HG02763 (cell line): ENCODE measurements around the gene SCAF4.
"Not testable (repeated sequence)": the region's sequence is repeated elsewhere in the genome, so short reads cannot be mapped to it uniquely, and the experiment has no call there.

Experiments
- ATAC-seq: cut with Tn5 transposase; IDR thresholded peaks from one replicate; pipeline ENCODE4 v1.9.1; 2021; ENCODE audit warnings: mild to moderate bottlenecking, moderate library complexity; ENCODE audit not compliant: unreplicated experiment

Gene SCAF4, protein sequence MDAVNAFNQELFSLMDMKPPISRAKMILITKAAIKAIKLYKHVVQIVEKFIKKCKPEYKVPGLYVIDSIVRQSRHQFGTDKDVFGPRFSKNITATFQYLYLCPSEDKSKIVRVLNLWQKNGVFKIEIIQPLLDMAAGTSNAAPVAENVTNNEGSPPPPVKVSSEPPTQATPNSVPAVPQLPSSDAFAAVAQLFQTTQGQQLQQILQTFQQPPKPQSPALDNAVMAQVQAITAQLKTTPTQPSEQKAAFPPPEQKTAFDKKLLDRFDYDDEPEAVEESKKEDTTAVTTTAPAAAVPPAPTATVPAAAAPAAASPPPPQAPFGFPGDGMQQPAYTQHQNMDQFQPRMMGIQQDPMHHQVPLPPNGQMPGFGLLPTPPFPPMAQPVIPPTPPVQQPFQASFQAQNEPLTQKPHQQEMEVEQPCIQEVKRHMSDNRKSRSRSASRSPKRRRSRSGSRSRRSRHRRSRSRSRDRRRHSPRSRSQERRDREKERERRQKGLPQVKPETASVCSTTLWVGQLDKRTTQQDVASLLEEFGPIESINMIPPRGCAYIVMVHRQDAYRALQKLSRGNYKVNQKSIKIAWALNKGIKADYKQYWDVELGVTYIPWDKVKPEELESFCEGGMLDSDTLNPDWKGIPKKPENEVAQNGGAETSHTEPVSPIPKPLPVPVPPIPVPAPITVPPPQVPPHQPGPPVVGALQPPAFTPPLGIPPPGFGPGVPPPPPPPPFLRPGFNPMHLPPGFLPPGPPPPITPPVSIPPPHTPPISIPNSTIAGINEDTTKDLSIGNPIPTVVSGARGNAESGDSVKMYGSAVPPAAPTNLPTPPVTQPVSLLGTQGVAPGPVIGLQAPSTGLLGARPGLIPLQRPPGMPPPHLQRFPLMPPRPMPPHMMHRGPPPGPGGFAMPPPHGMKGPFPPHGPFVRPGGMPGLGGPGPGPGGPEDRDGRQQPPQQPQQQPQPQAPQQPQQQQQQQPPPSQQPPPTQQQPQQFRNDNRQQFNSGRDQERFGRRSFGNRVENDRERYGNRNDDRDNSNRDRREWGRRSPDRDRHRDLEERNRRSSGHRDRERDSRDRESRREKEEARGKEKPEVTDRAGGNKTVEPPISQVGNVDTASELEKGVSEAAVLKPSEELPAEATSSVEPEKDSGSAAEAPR

DNA sequence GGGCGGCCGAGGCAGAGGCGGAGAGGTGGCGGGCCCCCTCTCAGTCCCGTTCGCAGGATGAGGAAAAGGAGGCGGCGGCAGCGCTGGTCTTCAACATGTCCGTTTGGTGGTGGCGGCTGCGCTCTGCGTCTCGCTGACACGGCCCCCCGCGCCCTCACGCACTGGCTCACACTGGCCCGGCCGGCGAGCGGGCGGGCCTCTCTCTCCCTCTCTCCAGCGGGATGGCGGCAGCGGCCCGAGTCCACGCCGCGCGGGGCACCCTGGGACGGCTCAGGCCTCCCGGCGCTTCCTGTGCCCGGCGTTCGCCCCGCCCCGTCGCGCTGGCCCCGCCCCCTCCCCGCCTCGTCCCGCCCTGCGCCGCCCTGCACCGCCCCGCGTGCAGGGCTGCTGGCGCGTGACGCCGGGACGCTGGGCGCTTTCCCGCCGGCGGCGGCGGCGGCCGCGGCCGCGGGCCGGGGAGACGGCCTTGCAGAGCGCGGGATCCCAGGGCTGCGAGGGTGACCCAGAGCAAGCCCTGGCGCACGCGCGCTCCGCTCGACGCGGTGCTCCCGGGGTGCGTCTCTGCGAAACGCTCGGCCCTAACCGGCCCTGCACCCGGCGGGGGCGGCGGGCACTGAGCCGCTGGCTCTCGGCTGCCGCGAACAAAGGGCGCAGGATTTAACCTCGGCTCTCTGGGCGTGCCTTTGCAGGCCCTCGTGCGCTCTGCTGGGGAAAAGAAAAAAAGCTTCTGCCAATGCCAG lies at the start of gene SCAF4:
TSS of gene SCAF4 (minus strand) at position 262 of the 740 bp plus-strand sequence. CDS start 426 bp downstream, outside the sequence.
- peak; percentile 78 for ATAC-seq

DNA sequence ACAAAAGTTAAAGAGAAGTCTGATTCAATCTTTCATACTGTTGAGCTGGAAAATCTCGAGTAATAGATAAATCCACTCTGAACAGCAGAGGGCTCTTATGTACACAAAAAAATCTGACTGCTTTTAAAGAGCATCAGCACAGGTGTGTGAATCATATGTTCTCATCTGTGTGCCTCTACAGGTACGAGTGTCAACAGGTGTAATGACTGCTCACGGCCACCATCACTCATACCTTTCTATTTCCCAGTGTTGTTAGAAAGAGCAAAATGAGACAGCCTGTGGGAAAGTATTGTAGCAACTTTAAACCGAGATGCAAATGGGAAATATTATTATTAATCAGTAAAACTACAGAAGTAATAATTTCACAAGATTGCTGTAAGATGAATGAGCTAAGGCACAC lies 49.0 kb upstream of the SCAF4 start:
- no peak for ATAC-seq

DNA sequence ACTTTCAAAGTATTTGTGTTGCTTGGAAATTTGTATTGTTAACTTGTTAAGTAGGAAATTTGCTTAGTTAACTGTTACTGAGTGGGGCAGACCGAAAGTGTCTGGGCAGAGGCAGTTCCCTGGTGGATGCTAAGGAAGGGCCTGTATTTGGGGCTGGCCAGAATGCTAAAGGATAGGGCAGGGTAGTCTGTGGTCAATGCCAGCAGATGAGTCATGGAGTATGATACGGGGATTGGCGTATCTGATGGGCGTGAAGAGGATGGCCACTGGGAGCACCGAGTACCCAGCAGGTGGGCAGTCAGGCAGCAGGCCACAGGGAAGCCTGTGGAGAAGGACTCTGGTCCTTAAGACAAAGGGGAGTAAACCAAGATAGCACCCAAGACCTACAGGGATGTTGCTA lies 46.6 kb upstream of the SCAF4 start:
- ATAC-seq, result no peak

DNA sequence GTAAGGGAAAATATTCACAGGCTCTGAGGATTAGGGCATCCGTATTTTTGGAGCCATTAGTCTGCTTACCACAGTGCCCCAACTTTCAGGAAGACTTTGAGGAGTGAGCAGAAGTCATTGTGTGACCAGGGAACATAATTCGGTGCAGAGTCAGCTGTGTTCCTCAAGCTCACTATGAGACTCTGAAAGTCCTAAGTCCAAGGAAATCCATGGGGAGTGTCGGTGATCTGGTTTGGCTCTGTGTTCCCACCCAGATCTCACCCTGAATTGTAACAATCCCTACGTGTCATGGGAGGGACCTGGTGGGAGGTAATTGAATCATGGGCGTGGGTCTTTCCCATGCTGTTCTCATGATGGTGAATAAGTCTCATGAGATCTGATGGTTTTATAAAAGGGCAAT lies 45.9 kb upstream of the SCAF4 start:
- no peak for ATAC-seq

DNA sequence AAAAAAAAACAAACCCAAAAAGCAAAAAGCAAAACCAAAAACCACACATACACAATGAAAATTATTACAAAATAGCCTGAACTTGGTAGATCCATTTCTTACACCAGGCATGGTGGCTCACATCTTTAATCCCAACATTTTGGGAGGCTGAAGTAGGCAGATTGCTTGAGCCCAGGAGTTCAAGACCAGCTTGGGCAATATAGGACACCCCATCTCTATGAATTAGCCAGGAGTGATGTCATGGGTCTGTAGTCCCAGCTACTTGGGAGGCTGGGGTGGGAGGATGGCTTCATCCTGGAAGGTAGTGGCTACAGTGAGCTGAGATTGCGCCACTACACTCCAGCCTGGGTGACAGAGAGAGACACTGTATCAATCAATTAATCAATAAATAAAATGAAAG lies 42.1 kb upstream of the SCAF4 start:
- ATAC-seq, result no peak

DNA sequence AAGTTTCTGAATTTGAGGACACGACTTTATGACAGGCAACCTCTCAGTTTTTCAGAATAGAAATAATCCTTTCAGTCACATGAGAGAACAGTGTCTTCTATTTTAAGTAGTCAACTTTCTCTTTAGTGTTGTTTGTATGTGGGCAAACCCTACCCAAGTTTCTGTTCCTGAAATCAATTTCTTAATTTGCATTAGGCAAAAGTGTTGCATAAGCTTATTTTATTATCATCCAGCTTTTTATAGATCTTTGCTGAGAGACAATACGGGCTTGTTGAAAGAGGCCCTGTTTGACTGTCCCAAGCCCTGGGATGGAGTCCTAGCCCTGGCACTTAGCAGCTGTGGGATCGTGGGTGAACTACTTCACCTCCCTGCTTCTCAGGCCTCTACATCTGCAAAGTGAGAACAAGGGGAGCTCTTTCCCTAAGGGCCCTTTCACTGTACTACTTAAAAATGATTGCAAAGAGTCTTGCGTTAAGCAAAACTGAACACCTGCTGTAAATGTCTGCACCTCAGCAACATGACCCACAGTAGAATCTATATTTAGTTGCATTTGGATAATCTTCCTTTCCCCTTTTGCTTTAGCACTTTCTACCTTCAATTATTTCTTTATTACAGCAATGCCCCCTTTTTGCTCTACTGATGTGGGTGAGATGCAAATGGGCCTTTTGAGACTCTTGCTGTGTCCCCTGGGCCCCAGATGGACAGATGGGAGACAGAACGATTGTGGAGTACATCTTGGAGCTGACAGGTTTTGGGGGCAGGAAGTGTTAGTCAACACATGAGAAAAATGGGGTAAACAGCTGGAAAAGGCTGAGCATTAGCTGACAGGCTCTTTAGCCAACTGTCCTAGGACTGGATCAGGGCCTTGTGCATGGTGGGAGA lies 41.0 kb upstream of the SCAF4 start:
- ATAC-seq, result peak; percentile 92

DNA sequence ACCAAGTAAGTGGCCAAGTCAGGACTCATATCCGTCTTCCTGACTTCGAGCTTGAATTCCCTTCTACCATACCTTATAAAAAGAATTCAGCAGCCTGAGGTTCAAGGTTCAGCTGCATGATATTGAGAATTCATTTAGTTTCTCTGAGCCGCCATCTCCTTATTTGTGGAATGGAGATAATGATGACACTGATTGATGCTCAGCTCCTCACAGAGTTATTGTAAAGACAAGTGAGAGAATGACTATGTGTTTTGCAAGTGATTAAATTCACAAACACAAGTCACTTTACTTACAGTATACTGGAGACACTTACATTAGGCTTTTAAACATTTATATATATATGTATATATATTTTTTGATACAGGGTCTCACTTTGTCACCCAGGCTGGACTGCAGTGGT lies 39.8 kb upstream of the SCAF4 start:
- no peak for ATAC-seq

DNA sequence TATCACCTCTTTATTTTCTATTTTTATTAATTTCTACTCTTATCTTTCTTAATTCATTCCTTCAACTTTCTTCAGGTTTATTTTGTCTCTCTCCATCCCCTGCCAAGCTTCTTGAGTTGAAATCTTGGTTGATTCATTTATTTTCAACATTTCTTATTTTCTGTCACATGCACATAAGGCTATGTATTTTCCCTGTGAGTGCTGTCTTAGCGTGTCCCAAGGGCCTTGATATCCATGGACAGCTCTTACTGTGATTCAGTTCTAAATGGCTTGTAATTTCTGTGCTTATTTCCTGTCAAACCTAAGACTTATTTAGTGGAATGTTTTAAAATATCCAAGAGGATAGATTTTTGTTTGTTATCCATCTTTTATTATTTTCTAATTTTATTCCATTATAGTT lies 36.8 kb upstream of the SCAF4 start:
- no peak for ATAC-seq

DNA sequence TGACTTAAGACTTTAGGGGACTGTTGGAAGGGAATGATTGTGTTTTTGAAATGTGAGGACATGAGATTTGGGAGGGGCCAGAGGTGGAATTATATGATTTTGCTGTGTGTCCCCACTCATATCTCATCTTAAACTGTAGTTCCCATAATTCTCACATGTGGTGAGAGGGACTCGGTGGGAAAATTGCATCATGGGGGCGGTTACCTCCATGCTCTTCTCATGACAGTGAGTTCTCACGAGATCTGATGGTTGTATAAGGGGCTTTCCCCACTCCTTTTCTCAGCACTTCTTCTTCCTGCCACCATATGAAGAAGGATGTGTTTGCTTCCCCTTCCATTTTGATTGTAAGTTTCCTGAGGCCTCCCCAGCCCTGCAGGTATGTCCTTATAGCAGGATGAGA lies 35.0 kb upstream of the SCAF4 start:
- no peak for ATAC-seq

DNA sequence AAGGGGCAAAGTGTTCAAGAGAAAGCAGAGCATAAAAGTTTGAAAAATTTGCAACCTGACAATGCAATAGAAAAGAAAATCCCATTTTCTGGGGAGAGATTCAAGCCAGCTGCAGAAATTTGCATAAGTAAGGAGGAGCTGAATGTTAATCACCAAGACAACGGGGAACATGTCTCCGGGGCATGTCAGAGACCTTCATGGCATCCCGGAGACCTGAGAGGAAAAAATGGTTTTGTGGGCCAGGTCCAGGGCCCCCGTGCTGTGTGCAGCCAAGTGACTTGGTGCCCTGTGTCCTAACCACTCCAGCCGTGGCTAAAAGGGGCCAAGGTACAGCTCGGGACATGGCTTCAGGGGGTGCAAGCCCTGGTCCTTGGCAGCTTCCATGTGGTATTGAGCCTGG lies 33.9 kb upstream of the SCAF4 start:
- ATAC-seq, result not testable (repeated sequence)

DNA sequence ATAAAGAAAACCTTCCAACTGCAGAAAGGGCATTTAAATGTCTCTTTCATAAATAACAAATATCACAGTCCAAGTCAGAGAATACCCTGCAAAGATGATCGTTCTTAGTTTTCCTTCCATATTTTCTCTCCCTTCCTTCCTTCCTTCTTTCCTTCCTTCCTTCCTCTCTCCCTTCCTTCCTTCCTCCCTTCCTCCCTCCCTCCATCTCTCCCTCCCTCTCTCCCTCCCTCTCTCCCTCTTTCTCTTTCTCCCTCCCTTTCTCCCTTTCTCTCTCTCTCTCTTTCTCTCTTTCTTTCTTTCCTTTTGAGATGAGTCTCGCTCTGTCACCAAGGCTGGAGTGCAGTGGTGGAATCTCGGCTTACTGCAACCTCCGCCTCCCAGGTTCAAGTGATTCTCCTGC lies 29.0 kb upstream of the SCAF4 start:
- ATAC-seq, result no peak

DNA sequence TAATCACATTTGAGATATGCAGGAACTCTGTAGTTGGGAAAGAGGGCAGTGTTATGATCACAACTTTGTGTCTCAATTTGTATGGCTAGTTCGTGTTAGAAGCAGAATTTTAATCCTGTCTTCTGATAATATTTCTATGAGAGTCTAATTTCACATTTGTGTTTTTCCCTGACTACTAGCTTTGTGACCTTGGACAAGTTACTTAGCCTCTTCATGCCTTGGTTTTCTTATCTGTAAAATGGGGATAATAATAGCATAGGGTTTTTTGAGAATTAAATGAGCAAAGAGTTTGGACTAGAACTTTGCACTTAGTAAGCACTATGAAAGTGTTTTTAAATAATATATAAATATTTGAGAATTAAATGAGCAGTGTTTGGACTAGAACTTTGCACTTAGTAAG lies 24.9 kb upstream of the SCAF4 start:
- no peak for ATAC-seq

DNA sequence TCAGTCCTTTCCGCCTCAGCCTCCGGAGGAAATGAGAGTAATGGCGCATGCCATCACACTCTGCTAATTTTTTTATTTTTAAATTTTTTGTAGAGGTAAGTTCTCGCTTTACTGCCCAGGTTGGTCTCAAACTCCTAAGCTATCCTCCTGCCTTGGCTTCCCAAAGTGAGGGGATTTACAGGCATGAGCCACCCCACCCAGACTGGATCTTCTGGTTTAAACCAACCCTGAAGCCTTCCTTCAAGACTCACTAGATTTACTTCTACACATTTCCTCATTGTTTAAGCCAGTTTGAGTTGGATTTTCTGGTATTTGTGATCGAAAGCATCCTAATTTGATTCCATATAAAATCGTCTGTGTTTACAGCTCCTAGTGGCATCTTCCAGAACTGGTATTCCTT lies 23.1 kb upstream of the SCAF4 start:
- no peak for ATAC-seq

DNA sequence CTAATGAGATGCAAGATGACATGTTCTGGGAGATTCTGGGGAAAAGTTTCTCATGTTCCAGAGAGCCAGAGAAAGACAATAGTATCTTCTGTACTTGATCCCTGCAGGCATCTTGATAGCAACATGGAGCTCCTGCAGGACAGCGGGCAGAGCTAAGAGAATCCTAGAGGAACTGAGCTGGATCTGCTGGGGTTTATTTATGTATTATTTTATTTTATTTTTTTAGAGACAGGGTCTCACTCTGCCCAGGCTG lies 22.7 kb upstream of the SCAF4 start:
- ATAC-seq, result no peak

DNA sequence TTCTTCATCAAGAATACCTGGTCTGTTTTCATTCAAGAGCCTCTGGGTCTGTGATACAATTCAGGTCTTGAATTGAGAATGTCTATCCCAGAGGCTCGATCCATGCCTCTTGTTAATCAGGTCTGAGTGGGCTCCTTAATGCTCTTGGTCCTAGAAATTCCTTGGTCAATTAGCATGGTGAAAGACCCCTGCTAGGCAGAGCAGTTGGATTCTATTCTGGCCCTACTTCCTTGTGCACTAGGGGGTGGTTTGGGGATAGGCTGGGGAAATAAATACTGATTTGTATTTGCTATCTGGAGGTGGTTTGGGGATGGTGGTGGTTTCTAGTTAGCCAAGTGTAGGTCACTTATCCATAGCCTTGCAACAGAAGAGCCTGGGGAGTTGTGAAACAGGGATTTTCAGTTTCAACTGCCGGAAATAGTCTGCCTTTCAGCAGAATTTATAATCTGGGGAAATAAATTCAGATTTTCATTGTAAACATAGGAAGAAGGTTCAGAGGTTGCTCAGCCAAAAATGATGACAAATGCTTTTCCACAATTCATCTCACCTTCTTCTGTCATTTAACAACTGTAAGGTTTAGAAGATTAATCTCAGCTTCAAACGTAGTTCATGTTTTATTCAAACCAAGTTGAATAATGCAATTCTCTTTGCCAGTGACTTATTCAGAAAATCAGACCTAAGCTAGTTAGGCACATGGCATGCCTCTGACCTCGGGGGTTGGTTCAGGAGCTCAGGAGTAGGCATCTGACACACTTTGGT lies 22.2 kb upstream of the SCAF4 start:
- no peak for ATAC-seq

DNA sequence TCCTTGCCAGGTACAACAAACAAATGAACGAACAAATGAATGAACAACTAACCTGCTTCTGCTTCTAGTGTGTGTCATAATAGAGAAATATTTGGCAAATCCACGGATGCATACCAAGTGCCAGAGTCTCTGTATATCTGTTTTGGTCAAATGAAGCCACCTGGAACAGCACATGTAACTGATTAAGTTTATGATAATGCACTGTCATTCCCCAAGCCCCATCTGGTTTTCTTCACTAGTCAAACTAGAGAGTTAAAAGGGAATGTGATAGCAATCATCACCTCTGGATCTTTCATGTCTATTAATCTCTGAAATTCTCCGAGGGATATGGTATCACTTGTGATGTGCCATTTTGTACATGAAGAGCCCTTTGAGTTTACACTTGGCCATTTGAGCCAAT lies 21.0 kb upstream of the SCAF4 start:
- no peak for ATAC-seq

DNA sequence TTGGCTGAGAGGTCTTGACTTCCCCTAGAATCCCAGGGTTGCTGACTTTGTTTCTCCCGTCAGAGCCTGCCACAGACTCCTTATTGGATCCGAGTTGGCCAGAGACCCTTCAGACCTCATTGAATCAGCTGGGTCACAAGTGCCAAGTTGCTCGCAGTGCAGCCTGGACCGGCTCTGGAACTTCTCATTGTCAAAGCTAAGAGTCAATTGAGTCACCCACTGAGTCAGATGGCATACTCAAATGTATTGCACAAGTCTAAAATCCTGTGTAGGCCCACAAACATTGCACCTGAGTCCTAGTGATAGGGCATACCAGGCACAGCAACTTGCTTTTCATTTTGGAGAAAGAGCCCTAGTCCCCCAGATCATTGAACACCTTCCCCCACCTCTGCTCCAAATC lies 20.4 kb upstream of the SCAF4 start:
- no peak for ATAC-seq

DNA sequence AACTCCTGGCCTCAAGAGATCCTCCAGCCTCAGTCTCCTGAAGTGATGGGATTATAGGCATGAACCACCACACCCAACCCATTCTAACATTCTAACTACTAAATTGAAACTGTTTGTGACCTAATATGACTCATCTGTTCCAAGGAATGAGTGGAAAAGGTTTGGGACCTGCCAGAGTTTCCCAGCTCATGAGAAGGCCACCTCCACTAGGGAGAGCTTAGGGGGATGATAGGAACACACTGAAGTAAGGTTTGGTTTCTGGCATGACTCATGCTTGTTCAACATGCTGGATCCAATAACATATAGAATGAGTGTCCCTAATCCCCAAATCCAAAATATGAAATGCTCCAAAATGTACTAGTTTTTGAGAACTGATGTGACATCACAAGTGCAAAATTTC lies 18.9 kb upstream of the SCAF4 start:
- no peak for ATAC-seq

DNA sequence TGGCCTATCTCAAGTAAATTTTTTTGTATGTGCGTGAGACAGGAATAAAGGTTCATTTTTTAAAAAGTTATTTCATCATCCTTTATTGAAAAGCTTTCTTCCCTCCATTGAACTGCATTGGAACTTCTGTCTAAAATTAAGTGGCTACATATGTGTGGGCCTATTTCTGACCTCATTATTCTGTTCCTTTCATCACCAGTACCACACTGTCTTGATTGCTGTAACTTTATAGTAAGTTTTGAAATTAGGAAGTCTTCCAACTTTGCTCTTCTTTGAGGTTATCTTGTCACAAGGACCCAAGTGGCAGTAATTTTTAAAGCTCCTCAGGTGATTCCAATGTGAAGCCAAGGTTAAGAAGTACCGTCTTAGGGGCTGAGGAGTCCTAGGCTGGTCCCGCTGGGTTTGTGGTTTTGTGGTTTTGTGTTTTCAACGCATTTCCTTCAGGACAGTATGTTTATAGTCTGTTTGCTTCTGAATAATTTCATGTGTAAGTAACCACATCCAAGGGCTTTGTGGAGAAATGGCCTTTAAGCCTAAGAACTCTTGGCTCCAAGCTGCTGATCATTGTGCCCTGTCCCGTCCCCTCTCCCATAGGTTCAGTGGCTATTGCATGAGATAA lies 12.4 kb upstream of the SCAF4 start:
- no peak for ATAC-seq
